HG03432 (cell line): ENCODE results near the gene PROX1.
"Not testable (repeated sequence)": the region's sequence is repeated elsewhere in the genome, so short reads cannot be mapped to it uniquely, and the experiment has no call there.

ENCODE experiments used
- ATAC-seq: cut with Tn5 transposase; IDR thresholded peaks from one replicate; pipeline ENCODE4 v1.9.1; 2021; ENCODE audit warnings: mild to moderate bottlenecking, moderate library complexity; ENCODE audit not compliant: unreplicated experiment

PROX1 gene

DNA sequence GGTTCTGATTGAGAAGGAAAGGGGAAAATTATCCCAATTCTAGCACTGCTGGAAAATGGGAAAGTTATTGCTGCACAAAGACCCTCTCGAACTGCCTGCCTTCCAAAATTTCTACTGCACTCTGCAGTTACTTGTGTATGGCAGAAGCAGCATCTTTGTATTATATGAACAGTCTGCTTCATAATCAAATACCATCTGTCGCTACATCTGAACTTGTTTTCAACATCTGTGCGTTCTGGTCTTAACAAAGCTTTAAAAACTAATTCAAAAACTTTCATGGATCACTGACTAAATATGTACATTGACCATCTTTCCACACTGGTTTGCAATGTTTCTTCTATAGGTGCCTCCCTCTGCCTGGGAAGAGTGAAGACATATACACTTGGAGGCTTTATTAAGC is 79.2 kb downstream of the PROX1 start:
- ATAC-seq, result no peak

DNA sequence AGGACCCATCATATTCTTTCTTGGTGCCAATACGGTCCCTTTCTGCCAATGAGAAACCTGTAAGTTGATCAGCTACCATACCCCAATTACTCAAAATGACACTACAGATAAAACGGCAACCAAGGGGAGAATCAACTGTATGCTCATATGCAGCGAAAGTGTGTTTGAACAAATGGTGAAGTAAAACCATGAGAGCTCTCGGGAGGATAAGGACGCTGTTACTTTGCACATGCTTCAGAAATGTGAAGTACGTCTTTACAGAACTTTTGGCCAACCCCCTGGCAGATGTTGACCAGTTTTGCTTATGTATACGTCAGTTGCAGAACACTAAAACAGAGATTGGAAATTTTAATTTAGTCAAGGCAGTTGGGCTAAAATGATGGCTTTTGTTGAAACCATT is 79.6 kb downstream of the PROX1 start:
- no peak for ATAC-seq

DNA sequence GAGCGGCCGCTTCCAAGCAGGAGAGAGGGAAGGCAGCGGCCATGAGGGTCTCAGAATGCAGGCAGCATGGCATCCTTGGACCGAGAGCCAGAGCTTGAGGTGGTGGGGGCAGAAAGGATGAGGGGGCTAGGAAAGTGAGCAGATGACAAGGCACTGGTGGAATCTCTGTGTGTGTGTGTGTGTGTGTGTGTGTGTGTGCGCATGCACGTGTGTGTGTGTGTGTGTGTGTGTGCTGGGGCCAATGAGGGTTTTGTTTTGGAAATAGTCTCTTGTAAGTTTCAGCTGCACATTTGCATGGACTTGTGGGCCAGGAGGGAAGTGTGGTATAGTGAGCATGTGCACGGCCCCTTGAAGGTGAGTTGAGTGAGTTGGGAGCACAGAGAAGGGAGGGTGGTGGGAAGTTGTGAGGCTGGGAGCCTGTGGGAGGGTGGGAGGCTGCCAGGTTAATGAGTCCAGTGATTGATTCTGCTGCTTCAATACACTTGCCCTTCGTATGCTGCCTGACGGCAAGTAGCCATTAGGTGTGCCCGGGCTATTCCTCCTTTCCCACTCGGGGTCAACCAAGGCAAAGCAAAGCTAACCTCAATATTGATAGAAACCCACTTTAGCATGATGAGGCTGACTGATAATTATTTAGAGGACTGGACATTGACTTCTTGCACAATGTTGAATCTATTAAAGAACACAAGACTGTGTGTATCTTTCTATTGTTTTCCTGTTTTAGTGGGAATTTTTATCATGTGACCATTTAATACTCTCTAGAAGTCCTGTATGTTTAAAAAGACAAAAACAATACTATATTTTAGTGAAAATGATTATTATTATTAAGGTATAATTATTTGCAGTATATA is 80.3 kb downstream of the PROX1 start:
- ATAC-seq, result no peak

DNA sequence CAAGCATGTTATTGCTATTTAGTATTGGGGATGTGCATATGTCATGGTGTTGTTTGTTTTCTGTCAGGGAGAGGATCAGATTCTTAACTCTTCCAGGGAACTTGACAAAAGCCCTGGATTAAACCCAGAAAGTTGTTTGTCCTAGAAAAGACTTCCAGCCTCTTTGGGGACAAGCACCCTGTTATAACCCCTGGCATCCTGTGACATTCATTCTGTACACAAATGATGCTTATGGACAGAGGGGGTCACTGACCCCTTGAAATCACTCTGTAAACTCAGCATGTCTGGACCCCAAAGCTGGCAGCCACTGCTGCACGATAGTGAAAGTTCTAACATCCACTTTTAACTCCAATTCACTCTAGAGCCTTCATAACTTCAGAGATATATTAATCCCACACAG is 81.2 kb downstream of the PROX1 start:
- ATAC-seq, result no peak

DNA sequence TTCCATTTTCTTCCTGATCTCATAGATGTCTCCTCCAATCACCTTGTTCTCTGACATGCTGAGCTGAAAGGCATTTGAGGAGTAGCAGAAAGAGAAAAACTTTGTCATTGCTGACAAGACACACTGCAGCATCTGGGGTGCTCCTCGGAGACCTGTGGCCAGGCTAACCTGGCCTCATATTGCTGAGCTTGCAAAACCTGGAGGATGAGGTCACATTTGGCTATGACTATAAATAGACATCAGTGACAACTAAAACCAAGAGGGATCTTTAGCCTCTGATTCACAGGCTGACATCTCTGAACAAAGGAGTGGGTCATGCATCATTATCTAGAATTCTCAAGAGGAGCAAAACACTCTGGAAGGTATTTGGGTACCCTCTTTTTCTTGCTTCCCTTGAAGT is 83.7 kb downstream of the PROX1 start:
- no peak for ATAC-seq

DNA sequence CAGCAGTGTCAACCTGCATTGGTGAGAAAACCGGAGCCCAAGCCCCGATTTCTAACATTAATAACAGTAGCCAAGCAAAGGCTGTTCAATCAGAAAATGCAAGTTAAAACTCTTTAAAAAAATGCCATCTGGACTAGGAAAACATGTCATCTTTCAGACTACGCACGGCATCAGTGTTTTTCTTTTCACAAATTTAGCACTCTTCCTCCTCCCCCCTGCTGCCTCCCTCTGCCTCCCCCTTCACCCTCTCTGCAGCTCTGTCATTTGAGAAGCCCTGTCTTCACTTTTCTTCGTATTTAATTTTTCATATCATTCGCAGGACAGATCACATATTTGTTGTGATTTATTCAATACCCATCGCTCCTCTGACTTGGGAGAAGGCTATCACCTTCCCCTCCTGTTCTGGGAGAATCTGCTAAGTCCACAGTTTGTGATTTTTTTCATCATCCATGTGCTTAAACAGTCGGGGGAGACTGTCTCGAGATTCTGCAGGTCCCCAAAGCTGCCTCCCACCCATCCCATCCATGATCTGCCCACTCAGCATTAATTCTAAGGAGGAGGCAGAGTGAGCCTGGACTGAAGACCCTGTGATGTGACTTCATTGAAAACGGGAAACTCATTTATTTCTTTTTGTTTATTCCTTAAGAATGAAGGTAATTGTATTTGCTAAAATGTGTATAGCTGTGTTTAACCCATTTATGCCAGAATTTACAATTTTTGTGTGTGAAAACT is 84.8 kb downstream of the PROX1 start:
- ATAC-seq, result no peak

DNA sequence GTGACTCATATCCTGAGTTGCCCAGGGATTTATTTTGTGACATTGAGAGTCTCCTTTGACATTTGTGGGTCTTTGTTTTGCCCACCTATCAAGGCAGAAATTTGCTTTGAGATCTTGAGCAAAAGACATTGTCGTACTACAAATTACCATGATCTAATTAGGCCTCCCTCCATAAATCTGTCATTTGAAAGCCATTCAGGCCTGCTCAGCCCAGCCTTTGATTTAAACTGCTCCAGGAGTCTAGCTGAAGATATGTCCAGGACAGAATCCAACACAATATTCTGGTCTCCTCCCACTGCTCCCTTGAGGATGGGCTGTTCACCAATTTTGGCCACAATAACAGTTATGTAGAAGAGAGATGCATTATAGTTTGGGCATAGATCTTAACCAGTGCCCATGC is 86.7 kb downstream of the PROX1 start:
- ATAC-seq, result no peak

DNA sequence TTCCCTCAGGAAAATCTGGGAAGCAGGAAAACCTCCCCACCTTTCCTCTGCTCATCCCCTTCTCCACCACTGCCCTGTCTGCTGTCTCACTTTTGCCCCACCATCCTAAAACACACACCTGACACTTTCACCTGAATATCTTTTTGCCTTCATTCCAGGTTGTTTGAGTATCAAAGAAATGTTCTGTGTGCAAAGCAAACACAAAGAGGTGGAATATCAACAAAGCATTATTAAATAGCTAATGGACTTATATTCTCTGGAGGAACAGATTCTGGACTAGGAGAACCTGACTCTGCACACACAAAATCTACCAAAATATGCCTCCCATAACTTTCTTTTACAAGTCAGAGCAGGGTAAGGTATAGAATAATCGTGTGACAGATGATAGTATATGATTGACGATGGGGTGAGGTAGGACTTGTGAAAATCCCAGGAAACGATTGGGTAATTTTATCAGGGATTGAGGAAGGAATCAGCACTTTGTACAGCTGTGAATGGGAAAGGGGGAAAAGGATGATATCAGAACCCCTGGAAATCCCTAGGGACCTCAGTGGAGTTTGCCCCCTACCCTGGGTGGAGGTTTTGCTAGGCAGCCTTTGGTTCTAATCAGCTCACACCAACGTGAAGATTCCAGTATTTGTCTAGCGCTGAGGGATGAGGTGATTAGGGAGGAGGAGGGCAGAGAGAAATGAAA is 87.7 kb downstream of the PROX1 start:
- no peak for ATAC-seq

DNA sequence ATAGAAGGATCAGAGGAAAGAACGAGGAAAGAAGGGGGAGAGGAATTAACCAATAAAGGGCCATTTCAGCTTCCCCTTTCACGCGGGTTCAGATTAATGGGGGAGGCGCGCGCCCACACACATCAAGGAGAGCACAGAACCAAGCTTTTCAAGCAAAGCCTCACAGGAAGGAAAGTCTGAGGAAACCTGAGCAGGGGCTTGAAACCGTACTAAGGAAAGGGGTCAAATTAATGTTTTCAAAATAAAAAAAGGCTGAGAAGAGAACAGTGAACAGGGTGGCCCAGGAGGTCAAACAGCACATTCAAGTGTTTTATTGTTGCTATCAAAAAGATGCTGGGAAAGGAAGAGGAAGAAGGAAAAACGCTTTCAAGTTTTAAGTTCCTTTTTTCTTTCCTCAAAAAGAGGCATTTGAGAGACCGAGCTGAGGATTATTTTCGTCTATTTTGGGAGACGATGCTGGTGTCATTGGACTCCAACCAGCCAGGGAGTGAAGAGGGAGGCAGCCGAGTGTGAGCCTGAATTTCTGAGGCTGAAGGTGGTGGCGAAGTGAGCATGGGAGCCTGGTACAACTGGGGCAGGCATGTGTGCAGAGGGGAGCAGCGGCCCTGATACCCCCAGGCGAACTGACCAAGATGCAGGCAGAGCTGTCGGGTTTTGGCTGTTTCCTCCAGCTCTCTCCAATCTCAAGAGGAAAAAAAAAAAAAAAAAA is 88.4 kb downstream of the PROX1 start:
- no peak for ATAC-seq

DNA sequence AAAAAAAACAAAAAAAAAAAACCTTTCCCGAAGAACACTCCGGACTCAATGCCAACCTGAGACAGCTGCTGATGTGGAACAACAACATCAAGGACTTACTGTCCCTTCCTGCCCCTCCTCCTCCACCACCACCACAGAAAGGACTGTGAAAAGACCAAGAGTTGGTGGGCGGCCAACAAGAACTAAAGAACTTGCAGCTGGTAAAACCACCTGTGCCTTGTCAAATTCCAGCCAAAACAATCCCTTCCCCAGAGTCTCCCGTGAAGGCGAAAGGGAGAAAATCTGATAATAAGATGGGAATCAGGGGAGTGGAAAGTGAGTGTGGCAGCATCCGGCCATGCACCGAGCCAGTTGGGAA is 88.9 kb downstream of the PROX1 start:
- ATAC-seq, result no peak

DNA sequence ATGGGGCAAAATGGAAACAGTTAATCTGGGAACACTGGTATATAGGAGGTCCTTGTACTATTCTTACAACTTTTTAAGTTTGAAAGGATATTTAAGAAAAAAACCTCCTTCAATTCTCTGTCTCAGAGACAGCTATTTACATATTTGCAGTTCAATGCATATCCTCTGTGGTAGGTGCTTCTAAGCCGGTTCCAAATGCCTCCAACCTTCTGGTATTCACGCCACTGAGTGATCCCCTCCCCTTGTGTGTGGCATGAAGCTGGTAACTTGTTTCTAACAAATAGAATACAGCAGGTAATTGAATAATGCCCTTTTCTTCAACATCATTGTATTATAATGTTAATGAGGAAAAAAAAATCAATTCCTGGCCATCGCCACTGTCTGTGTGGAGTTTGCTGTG is 91.2 kb downstream of the PROX1 start:
- ATAC-seq, result no peak

DNA sequence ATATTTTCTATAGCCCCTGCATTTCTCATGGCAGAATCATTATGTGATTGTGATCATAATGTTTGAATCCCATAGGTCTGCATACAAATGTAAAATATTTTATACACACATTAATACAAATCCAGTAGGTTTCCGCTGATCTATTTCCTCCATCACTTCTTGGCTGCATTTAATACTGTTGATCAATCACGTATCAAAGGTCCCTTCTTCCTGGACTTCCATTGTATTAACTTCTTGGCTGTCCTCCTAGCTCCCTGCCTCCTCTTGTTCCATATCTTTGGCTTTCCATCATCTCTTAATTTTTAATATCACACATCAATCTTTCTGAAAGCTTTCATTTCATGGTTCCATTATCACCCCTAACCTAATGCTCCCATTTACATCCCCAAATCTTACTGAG is 97.6 kb downstream of the PROX1 start:
- no peak for ATAC-seq

DNA sequence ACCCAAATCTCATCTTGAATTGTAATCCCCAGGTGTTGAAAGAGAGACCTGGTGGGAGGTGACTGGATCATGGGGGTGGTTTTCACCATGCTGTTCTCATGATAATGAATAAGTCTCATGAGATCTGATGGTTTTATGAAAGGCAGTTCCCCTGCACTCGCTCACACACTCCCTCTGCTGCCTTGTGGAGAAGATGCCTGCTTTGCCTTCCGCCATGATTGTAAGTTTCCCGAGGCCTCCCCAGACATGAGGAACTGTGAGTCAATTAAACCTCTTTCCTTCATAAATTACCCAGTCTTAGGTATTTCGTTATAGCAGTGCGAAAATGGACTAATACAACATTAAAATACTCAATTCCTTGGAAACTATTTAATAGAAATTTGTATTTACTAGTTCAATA is 99.2 kb downstream of the PROX1 start:
- no peak for ATAC-seq

DNA sequence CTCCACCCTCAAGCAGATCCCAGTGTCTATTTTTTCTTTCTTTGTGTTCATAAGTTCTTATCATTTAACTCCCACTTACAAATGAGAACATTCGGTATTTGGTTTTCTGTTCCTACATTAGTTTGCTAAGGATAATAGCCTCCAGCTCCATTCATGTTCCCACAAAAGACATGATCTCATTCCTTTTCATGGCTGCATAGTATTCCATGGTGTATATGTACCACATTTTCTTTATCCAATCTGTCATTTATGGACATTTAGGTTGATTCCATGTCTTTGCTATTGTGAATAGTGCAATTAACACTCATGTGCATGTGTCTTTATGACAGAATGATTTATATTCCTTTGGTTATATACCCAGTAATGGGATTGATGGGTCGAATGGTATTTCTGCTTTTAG is 101.2 kb downstream of the PROX1 start:
- ATAC-seq, result not testable (repeated sequence)
